NOMO-1 treated with DMSO at 0.1 percent for 48 hours (cell line): ENCODE data around the gene ATP10B.
"Not testable (repeated sequence)": the region's sequence is repeated elsewhere in the genome, so short reads cannot be mapped to it uniquely, and the experiment has no call there.

ENCODE experiments used
- DNase-seq: peaks from one replicate; lab custom pipeline; 2025; ENCODE audit not compliant: unreplicated experiment; lab: John Stamatoyannopoulos, UW

ATP10B gene

DNA sequence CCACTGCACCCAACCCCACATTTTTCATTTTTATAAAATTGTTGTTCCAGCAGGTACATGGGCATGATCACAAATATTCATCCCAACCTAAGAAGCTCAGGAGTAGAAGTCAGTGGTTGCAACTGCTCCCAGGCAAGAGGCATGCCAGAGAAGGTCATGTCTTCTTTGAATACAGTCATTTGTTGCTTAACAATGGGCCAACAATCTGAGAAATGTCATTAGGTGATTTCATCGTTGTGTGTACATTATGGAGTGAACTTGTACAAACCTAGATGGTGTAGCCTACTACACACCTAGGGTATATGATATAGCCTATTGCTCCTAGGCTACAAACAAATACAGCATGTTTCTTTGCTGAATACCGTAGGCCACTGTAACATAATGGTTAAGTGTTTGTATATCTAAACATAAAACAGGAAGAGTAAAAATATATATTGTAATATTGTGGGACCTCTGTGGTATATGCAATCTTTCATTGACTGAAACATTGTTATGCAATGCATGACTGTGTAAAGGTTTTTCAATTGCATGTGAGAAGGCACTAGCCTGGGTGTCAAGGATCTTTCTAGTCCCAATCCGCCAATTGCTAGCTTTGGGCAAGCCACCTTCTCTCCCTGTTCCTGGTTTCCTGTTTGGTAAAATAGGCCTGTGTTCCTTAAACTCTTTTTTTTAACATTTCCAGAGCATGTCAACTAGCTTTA, 27.6 kb downstream of the ATP10B start:
- peak; percentile 77 for DNase-seq

- not testable (repeated sequence) for DNase-seq
Observed at GRCh38 chr5:160812996-160813395, 39.0 kb downstream of the ATP10B start.

DNA sequence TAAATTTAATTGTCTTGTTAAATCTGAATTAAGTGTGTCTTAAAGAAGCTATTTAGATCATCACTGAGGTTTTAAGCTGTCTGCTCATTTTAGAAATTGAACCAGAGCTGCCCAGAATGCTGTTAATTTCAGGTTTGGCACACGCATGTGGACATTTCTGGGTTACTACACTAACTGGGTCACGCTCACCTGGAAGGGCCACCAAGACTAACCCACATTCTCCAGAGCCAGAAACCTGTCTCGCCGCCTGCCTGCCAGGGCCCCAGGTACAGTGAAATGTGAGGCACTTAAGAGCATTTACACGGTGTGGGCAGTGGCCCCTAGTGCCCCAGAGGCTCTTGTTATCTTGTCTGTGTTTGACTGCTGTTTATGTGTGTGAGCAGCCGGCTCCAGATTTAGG, 46.6 kb downstream of the ATP10B start:
- no peak for DNase-seq

GRCh38 chr5:160802592-160802991, 49.4 kb downstream of the ATP10B start:
- peak; percentile 18 for DNase-seq

- DNase-seq = no peak
Observed at GRCh38 chr5:160800375-160801275, 51.4 kb downstream of the ATP10B start.

DNA sequence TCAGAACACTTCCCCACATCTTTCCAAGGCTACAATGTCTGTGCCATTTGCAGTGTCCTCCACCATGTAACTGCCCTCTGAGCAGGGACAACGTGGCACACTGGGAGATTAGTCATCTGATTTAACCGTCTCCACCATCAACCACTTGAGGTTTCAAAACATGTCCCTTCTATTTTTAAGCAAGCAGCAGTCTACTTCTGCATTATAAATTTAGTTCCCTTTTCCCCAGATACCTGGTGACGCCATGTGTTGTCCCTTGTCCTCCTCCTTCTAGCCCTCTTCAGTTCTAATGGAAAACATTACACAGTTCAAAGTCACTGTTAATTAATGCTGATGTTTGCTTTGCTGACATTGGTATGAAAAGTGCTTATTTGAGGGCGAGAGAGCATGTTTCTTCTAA, 52.8 kb downstream of the ATP10B start:
- peak; percentile 98 for DNase-seq

DNA sequence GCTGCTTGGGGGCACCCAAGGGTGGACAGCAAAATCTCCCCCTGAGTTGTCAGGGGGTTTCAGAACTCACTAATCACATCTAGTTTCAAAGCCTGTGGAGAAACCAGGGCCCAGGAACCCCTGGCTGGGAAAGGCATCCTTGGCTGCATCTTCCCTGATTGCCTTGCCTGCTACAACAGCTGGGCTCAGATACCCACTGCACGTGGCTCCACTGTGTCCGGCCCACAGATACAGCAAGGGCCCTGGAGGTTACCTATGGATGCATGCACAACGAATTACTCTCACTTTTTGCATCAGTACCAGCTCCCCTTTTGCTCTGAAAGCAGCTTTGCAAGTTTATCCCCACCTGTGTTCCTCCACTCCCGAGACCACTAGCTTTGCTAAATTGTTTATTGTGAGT, 55.0 kb downstream of the ATP10B start:
- no peak for DNase-seq

DNA sequence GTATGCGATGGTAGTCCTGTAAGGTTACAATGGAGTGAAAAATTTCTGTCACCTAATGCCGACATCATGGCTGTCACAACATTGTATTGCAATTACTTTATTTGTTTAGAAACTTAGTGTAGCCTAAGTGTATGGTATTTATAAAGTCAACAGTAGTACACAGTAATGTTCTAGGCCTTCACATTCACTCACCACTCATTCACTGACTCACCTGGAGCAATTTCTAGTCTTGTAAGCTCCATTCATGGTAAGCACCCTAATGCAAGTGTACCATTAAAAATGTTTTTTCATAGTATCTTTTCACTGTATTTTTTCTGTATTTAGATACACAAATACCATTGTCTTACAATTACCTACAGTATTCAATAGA, 58.5 kb downstream of the ATP10B start:
- DNase-seq = no peak

DNA sequence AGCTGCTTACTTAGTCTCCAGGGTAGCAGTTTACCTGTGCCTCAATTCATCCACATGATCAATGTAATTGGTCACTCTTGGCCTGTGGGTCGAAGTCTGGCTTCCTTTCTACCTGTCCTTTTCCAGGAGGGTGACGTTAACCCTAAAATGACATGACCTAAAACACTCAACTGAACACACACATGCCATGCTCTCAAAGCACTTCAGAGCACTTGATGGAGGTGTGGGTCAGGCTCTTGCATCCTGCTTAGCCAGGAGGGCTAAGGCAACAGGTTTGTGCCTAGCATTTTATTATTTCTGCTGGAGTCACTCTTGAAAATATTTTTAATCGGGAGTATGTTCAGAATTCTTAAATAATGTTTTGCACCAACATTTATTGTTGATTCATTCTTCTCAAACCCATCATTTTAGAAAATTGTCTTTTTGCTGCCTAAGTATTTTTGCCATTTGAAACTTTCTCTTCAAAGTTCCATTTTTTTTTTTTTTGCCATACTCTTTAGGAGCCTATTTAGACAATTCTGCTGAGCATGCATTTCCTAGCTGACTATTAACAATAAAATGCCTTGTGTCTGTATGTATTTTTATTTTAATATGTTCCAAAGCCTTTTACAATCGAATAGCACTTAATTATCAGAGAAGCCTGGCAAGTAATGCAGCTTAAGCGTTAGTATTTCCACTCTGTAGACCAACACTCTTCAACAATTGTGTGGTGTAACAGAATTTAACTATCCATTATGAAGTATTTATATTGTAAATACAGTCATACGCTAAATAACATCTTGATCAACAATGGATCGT, 59.1 kb downstream of the ATP10B start:
- no peak for DNase-seq

DNA sequence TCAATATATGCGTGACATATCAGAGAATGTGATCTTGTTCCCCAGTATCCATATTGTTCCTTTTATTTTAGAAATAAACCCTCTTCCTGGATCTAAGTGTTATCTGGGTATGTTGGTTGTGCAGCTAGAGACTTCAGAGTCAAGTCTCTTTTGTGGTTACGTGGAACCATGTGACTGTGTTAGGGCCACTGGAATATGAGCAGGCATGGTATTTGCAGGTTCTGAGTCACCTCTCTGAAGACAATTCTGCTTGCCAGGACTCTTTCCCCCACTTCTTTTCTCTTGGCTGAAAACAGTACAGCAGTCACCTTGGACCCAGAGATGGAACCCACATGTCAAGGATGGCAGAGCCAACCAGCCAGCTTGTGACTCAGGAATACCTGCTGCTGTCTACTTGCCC, 59.7 kb downstream of the ATP10B start:
- no peak for DNase-seq

DNA sequence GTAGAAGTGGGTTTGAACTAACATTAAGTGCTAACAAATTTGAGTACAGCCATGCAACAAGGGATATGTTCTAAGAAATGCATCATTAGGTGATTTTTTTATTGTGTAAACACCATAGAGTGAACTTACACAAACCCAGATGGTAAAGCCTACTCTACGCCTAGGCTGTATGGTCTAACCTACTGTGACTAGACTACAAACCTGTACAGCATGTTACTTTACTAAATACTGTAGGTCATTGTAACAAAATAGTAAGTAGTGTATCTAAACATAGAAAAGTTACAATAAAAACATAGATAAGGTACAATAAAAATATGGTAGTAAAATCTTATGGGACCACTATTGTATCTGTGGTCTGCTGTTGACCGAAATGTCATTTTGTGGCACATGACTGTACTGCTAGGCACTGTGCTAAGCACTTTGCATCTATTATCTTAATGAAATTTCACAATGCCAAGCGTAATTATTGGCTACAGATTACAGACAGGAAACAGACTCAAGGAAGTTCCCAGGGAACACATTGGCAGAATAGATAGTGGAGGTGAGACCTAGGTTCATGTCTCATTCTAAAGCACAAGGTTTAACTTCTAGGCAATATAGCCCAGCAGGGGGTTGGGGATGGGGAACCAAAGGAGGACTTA, 62.7 kb downstream of the ATP10B start:
- DNase-seq = peak; percentile 16

DNA sequence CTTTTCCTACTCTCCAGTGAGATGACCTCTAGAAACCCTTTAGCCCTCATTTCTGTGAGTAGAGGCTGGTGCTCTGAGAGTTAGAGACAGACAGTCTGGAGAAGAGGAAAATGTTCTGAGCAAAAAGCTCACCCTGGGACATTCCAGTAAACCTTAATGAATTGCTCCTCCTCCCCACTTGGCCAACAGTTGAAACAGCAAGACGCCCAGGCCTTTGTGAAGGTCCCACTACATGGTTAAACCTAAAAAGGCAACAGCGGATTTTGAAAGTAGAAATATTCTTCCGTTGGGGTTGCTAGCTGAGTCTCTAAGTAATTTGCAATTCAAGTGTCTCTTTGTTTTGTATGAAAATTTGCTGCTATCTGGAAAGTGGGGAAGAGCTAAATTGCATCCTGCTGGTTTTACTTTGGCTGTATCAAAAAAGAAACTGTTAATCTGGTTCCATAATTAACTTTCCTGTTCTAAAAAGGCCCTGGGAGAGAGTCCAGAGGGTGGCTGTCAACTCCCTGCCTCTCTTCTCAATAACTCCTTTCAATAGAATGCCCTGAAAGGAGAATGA, 63.8 kb downstream of the ATP10B start:
- DNase-seq = no peak

- peak; percentile 10 for DNase-seq
Observed at GRCh38 chr5:160787240-160787639, 64.8 kb downstream of the ATP10B start.

GRCh38 chr5:160774666-160775315, 77.2 kb downstream of the ATP10B start:
- no peak for DNase-seq

DNA sequence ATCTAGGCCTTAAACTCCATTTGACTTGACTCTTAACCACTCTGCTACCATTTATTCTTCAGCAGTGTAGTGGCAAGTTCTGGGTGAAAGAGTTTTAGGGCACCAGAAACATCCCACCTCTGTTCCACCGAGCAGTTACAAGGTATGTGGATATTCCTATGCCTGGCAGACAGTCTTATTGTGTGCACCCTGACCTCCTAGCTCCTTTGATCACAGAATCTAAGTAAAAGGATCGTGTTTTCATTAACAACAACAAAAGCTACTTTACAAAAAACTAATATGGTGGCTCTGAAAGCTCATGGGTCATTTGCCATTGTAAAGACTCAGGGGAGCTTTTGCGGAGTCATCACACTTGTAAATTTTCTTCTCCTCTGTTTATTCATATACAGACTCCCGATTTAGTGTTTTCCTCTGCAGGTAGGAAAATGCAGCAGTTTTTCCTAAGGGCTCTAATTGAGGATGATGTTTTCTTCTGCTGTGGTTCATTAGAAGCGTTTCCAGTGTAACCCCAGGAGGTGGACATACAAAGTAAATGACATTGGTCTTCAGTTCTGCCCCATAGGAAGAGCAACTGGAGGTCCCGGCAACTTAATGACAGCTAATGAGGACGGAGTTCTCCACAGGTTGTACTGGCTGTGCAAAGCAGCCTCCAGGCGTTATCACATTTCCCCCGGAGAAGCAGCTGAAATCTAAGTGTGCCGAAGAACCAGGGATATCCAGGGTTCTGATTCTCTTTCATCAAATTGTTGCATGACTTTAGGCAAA, 78.2 kb downstream of the ATP10B start:
- DNase-seq = no peak

DNA sequence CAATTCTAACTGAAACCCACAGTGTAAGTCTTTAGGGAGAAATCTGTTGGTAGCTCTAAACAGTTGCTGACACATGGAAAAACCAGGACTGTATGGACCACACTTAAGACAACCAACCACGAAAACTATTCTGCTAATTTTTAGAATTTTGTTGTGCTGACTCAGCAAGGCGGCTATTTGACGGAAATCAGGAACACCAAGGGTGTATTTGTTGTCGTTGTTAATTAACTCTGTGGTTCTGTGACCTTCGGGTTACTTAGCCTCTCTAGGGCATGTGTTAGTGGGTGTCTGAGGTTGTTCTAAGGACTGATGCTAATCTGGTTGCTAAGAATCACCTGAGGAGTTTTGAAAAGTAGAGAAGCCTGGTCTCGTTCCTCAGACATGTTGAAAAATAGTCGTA, 79.2 kb downstream of the ATP10B start:
- no peak for DNase-seq

- DNase-seq = no peak
Observed at GRCh38 chr5:160770718-160771117, 81.3 kb downstream of the ATP10B start.

GRCh38 chr5:160769301-160769700, 82.7 kb downstream of the ATP10B start:
- DNase-seq = no peak

DNA sequence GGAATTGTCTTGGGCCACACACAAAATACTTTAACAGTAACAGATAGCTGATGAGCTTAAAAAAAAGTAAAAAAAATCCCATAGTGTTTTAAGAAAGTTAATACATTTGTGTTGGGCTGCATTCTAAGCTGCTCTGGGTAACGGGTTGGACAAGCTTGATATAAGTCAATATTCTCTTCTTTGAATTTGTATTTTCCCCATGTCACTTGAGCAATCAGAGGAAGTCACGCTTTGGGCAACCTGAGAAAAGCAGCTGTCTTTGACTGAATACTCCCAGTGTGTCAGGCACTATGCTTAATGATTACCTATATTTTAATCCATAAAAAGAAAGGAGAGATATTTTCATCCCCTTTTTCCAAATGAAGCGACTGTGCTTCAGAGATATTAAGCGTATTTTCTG, 84.9 kb downstream of the ATP10B start:
- DNase-seq = no peak

DNA sequence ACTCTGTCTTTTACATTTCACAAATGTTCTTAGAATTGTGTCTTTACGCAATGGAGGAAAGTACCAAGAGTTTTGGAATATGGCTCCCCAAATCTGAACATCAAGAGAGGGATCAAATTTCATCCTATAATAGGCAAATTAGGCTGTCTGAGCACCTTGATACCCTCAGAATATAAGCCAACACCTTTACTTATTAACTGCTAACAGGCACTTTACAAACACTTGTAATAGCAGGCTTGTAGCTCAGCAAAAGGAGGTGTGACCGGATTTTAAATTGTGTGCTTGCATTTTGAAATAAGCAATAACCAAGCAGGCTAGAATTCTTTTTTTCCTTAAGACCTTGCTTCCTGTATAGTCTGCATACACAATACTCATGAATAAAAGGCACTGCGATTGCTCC, 92.0 kb downstream of the ATP10B start:
- no peak for DNase-seq
